HEK293 (cell line): ENCODE measurements around the gene STEAP4.

ENCODE experiments used
- ZBTB20 ChIP-seq: fragments of 450-650 bp; formaldehyde crosslinking; IDR thresholded peaks from 2 replicates; pipeline ENCODE4 v1.5.1; 2016; ENCODE audit warnings: missing biosample characterization, missing genetic modification characterization
- ZFHX2 ChIP-seq: fragments of 450-650 bp; formaldehyde crosslinking; conservative IDR thresholded peaks from 2 replicates; pipeline ENCODE4 v1.5.1; 2016; ENCODE audit warnings: missing biosample characterization, missing genetic modification characterization
- ZNF121 ChIP-seq: fragments of 450-650 bp; formaldehyde crosslinking; IDR thresholded peaks from 2 replicates; pipeline ENCODE4 v1.5.1; 2016; ENCODE audit warnings: missing biosample characterization, missing genetic modification characterization
- ZNF174 ChIP-seq: fragments of 450-650 bp; formaldehyde crosslinking; IDR thresholded peaks from 2 replicates; pipeline ENCODE4 v1.5.0; 2017; ENCODE audit warnings: missing biosample characterization, mild to moderate bottlenecking, missing genetic modification characterization
- ZNF266 ChIP-seq: fragments of 450-650 bp; formaldehyde crosslinking; IDR thresholded peaks from 2 replicates; pipeline ENCODE4 v1.5.1; 2016; ENCODE audit warnings: missing biosample characterization, missing genetic modification characterization, low read depth
- ZNF274 ChIP-seq, 2 experiments: fragments of 200-500 bp in 1 of 2; fragments of 450-650 bp in 1 of 2; sonication (Bioruptor generic) in 1 of 2; formaldehyde crosslinking in 1 of 2; IDR thresholded peaks; 2 replicates each; pipeline versions ENCODE4 v1.5.1 to v1.6.1; 2014 to 2016; ENCODE audit warnings: borderline replicate concordance in 1 of 2, inconsistent platforms in 1 of 2, low read length in 1 of 2, missing biosample characterization in 1 of 2, missing genetic modification characterization in 1 of 2
- ZNF391 ChIP-seq: fragments of 450-650 bp; formaldehyde crosslinking; IDR thresholded peaks from 2 replicates; pipeline ENCODE4 v1.5.1; 2016; ENCODE audit warnings: low read depth, missing biosample characterization, missing genetic modification characterization, borderline replicate concordance
- ZNF830 ChIP-seq: fragments of 450-650 bp; IDR thresholded peaks from 2 replicates; pipeline ENCODE4 v1.5.0; 2018; ENCODE audit warnings: missing biosample characterization, missing genetic modification characterization, low read depth, mild to moderate bottlenecking, moderate library complexity
- TF ChIP-seq, protein P1 (sequence below): fragments of 450-650 bp; formaldehyde crosslinking; IDR thresholded peaks from 2 replicates; pipeline ENCODE4 v1.5.1; 2016; ENCODE audit warnings: missing biosample characterization, missing genetic modification characterization
- TF ChIP-seq, protein P2 (sequence below): fragments of 450-650 bp; formaldehyde crosslinking; IDR thresholded peaks from 2 replicates; pipeline ENCODE4 v1.5.1; 2016; ENCODE audit warnings: missing biosample characterization, missing genetic modification characterization

DNA sequence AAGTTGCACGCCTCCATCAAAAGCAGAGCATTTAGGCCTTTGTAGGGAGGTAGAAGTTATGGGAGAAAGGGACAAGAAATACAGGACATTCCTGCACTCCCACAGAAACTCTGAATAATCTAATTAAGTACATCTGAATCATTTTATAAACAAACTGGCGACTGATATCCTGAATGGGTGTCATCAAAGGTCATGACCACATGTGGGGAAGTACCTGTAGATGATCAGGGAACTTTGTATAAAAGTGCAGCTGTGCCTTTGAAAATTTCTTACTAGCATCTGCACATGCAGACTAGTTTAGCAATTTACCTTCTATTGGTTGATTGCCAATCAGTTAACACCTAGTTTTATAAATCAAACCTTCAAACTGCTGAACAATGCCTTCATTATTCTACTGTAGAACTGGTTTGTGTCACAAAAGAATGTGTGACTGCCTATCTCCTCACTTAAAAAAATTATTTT lies 17.1 kb downstream of the STEAP4 start:
- no peak for TF ChIP-seq ZNF391 (tag by site-specific recombination)
- TF ChIP-seq, protein P1, sequence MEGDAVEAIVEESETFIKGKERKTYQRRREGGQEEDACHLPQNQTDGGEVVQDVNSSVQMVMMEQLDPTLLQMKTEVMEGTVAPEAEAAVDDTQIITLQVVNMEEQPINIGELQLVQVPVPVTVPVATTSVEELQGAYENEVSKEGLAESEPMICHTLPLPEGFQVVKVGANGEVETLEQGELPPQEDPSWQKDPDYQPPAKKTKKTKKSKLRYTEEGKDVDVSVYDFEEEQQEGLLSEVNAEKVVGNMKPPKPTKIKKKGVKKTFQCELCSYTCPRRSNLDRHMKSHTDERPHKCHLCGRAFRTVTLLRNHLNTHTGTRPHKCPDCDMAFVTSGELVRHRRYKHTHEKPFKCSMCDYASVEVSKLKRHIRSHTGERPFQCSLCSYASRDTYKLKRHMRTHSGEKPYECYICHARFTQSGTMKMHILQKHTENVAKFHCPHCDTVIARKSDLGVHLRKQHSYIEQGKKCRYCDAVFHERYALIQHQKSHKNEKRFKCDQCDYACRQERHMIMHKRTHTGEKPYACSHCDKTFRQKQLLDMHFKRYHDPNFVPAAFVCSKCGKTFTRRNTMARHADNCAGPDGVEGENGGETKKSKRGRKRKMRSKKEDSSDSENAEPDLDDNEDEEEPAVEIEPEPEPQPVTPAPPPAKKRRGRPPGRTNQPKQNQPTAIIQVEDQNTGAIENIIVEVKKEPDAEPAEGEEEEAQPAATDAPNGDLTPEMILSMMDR (tag by site-specific recombination) = no peak
- no peak for TF ChIP-seq ZBTB20 (tag by site-specific recombination)
- TF ChIP-seq ZNF830 (tag by site-specific recombination) = no peak
- no peak for TF ChIP-seq ZNF174 (tag by site-specific recombination)
- no peak for TF ChIP-seq ZFHX2 (tag by site-specific recombination)
- TF ChIP-seq ZNF274 (IDR thresholded peaks at IDR 0.05; ENCODE audit: low read length) = no peak
- no peak for TF ChIP-seq ZNF274 (tag by site-specific recombination; IDR thresholded peaks at IDR 0.05; ENCODE audit: borderline replicate concordance)
- no peak for TF ChIP-seq ZNF121
- TF ChIP-seq, protein P2, sequence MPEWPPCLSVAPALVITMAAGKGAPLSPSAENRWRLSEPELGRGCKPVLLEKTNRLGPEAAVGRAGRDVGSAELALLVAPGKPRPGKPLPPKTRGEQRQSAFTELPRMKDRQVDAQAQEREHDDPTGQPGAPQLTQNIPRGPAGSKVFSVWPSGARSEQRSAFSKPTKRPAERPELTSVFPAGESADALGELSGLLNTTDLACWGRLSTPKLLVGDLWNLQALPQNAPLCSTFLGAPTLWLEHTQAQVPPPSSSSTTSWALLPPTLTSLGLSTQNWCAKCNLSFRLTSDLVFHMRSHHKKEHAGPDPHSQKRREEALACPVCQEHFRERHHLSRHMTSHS (tag by site-specific recombination) = no peak
- TF ChIP-seq ZNF266 (tag by site-specific recombination) = no peak
